Right lung (tissue), 10 donors: ENCODE results near the gene TYRP1. TPM values are rescaled to one million over a fixed set of nuclear protein-coding genes. Genes with fewer than 3 reads are reported as not detected.
"Not testable (repeated sequence)": the region's sequence is repeated elsewhere in the genome, so short reads cannot be mapped to it uniquely, and the experiment has no call there.

Source experiments
- DNase-seq, 2 donors: peaks; one replicate each; pipeline ENCODE4 v3.0.0-alpha.2; 2013
- long read RNA-seq, 8 donors: transcript quantifications; one replicate each; lab custom pipeline, GENCODE V29; 2026
- polyA plus RNA-seq, 5 donors: library from polyadenylated mRNA; unstranded; fragments of 120-200 nt; gene quantifications; one replicate each; pipeline versions ENCODE4 v1.2.1 to v1.2.3, GENCODE V29; 2013; ENCODE audit warnings: inconsistent platforms in 1 of 5, low replicate concordance in 1 of 5; ENCODE audit not compliant: insufficient read length in 5 of 5, insufficient read depth in 1 of 5

Gene TYRP1
- 10 to 100 TPM in 1 of 5 donors, 1 to 10 TPM in 4; 5.5 to 11.2 (median 9.8) TPM for polyA plus RNA-seq
- long read RNA-seq, donor 1, partial matches to known transcripts = 0 of 3 reads
- long read RNA-seq, donor 1, other reads (novel, unspliced or antisense) = 0 of 3 reads
- long read RNA-seq, donor 2 = 0 reads
- long read RNA-seq, donor 3 = 0 reads
- long read RNA-seq, donor 4, partial matches to known transcripts = 0 of 1 reads
- long read RNA-seq, donor 4, other reads (novel, unspliced or antisense) = 0 of 1 reads
- long read RNA-seq, donor 5, partial matches to known transcripts = 0 of 1 reads
- long read RNA-seq, donor 5, other reads (novel, unspliced or antisense) = 0 of 1 reads
- long read RNA-seq, donor 6, partial matches to known transcripts = 0 of 1 reads
- long read RNA-seq, donor 6, other reads (novel, unspliced or antisense) = 0 of 1 reads
- long read RNA-seq, donor 7, partial matches to known transcripts = 0 of 1 reads
- long read RNA-seq, donor 7, other reads (novel, unspliced or antisense) = 0 of 1 reads
- long read RNA-seq, donor 8 = 0 reads

GRCh38 chr9:12693141-12693540, at the start of gene TYRP1:
TSS of gene TYRP1 (plus strand) at chr9:12693385. CDS start at chr9:12693997, 612 bp downstream.
- no peak for DNase-seq

GRCh38 chr9:12643686-12644085, 49.5 kb upstream of the TYRP1 start:
- no peak for DNase-seq

GRCh38 chr9:12648925-12649324, 44.3 kb upstream of the TYRP1 start:
- DNase-seq = no peak

DNA sequence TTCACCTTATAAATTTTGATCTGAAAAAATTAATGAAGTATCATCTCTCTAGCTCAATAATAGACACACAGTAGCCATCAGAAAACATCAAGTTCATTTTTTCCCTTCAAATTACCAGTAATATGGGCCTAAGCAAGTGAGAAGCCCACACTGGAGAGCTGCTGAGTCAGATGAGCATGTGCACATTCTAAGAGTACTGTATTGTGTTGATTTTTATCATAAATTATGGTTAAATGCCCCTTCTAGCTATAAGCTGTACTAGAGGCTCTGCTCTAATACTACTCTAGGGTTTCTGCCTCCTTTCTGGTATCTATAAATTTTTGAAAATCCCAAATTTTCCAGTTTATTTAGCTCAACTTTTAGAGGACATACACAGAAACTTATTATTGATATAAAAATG, 42.1 kb upstream of the TYRP1 start:
- no peak for DNase-seq

DNA sequence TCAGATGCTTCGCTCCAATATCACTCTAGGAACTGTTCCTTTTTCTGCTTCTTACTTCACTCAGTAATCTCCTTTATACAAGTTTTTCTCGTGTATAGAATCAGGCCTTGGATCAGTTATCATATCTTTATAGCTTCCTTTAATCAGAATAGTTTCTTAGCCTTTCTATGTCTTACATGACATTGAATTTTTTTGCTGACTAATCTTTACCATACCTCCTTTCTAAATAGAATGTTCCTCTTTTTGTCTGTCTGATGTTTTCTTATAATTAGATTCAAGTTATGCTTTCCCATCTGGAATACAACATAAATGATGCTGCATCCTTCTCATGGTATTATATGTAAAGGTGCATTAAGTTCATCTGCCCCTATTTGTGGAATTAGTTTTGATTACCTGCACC, 40.2 kb upstream of the TYRP1 start:
- no peak for DNase-seq

GRCh38 chr9:12656803-12657202, 36.4 kb upstream of the TYRP1 start:
- DNase-seq = no peak

- no peak for DNase-seq
Measured at GRCh38 chr9:12657233-12657632, 36.0 kb upstream of the TYRP1 start.

DNA sequence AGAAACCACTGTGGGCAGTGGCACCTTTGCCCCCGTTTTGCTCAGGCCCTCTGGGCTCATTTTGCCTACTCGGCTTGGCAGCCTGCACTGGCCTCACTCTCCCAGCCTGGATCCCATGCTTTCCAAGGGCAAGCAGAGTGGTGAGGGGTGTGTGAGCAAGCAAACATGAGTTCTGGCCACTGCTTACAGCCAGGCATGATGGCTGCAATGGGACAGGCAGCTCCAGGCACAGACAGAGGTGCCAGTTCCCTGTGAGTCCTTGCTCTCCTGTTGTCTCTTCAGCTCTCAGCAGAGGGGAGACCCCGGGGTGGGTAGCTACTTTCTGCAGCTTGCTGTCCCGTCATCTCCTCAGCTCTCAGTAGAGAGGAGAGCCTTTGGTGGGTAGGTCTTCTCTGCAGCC, 35.2 kb upstream of the TYRP1 start:
- no peak for DNase-seq

DNA sequence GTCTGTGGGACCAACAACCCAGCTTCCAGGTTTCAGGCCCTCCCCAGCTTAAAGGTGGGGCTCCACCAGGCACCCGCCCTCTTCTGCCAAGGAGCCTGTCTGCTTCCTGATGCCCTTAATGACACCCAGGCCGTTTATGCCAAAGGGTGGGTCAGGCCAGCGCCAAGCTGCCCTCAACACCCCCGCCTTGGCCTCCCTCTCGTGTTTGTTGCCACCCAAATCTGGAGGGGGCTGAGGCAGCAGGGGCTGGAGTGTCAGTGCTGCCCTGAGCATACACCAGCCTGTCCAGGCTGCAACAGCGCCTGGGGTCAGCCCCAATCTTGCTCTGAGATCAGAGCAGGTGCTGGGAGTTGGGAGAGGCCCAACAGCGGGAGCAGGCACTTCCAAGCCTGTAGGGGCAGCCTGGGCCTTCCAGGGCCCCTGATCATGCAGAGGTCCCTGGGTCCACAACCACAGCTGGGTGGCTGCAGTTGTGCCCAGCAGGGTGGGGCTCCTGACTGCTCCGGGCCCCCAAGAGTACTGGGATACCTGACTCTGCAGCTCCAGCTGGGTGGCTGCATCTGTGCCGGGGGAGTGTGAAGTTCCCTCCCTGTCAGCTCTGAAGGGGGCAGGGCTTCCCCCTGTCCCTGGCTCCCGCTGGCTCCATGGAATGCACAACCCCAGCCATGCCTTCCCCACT, 34.5 kb upstream of the TYRP1 start:
- DNase-seq = no peak

GRCh38 chr9:12659220-12659619, 34.0 kb upstream of the TYRP1 start:
- no peak for DNase-seq

DNA sequence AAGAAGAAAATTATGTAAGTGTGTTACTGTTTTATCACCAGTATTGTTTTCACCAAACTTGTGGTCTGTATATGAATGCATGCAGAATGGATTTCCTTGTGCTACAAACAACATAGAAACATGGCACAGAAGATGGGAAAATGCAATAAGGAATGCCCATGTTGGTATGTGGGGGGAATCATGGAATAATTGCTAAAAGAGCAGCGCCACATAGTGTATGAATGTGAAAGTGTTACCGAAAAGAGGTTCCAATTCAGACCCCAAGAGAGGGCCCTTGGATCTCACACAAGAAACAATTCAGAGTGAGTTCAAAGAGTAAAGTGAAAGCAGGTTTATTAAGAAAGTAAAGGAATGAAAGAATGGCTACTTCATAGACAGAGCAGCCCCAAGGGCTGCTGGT, 26.4 kb upstream of the TYRP1 start:
- no peak for DNase-seq

GRCh38 chr9:12667892-12668291, 25.3 kb upstream of the TYRP1 start:
- no peak for DNase-seq

- no peak for DNase-seq
Measured at GRCh38 chr9:12670006-12670405, 23.2 kb upstream of the TYRP1 start.

DNA sequence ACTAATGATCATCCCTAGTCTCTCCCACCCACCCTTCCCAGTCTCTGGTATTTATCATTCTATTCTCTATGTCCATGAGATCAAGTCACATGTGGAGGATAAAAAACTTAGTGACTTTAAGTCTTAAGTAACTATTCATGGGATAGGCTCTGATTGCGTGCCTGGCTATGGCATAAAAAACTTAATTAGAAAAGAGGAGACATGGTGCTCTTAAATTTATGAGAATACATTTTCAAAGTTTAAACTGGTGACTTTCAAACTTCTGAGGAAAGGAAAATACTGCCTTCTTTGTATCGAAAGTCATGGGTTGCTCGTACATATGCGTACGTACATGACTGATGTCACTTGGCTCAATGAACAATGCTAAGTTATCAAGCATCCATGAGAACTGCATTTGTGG, 18.2 kb upstream of the TYRP1 start:
- no peak for DNase-seq

DNA sequence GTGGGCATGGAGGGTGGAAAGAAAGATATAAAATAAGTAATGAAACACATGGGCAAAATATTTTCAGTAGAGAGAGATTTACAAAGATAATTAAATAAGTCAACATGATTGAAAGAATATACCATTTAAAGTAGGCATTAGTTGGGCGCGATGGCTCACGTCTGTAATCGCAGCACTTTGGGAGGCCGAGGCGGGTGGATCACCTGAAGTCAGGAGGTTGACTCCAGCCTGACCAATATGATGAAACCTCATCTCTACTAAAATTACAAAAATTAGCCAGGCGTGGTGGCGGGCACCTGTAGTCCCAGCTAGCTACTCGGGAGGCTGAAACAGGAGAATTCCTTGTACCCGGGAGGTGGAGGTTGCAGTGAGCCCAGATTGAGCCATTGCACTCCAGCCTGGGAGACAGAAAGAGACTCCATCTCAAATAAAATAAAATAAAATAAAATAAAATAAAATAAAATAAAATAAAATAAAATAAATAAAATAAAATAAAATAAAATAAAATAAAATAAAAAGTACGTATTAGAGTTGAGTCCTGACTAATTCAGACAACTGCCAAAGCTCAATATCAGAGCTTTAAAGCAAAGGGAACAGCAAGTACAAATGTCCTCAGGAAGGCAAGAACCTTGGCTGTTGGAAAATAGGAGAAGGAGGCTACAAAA, 15.6 kb upstream of the TYRP1 start:
- not testable (repeated sequence) for DNase-seq

- no peak for DNase-seq
Measured at GRCh38 chr9:12680341-12680740, 12.8 kb upstream of the TYRP1 start.

DNA sequence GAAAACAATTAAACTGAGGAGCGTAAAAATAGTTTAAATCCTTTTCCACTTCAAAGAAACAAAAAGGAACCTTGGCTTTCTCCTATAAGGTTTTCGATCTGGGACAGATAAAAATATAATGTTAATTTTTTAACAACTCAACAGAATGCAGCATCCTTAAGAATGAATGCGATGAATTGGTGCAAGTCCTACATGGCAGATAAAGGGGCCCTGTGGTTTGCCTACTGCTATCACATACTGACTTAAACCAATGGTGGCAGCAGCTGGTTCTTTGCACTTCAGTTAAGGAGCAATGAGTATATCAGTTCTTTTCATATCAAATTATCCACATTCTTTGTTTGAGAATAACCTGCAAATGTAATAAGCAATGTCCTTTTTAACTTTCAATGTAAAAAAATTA, 12.4 kb upstream of the TYRP1 start:
- no peak for DNase-seq

DNA sequence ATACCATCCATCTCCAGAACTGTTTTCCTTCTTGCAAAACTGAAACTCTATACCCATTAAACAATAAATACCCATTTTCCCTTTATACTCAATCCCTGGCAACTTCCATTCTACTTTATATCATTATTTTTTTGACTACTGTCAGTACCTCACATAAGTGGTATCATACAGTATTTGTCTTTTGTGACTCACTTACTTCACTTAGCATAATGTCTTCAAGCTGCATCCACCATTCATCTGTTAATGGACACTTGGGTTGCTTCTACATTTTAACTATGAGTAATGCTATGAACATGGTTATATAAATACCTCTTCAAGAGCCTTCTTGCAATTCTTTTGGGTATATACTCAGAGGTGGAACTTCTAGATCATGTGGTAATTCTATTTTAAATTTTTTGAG, 11.6 kb upstream of the TYRP1 start:
- no peak for DNase-seq

DNA sequence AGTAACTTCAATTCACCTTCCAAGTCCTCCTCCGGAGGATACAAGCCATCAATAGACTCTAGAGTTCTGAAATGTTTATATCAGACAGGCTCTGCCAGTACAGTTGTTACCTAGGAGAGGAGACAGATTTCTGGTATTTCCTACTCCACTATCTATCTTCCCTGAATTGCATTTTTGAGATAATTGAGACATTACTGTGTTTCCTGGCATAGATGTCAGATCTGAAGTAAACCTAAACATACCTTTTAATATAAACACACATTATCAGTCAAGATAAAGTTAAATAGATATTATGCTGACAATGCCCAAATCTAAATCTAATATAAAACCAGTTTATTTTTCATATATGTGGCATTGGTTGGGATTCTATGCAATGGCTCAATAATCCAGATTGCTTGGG, 8.2 kb upstream of the TYRP1 start:
- DNase-seq = no peak

DNA sequence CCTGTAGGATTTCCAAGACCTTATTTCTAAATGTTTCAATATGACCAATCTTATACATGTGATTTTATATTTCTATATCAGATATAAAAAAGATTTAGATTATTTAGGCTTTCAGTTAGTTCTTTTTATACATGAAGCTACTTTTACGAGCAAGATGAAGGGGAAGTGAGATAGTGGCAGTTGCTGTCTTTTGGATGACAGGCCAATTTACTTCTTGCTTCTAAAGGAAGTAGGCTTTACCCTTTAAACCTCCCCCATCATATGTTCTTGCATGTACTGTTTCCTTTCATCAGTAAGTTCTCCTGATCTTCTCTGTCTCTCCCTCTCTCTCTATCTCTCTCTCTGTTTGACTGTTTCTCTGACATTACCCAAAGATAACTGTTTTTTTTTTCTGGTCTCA, 4.0 kb upstream of the TYRP1 start:
- no peak for DNase-seq

GRCh38 chr9:12694013-12694412, 828 bp downstream of the TYRP1 start:
- DNase-seq = no peak

- DNase-seq = no peak
Measured at GRCh38 chr9:12695474-12695873, 2.3 kb downstream of the TYRP1 start.
